AG20443 (cell line): Measurements from ENCODE around the gene SPAG6.

ENCODE experiments used
- DNase-seq: peaks from one replicate; pipeline ENCODE4 v3.0.0; 2012; ENCODE audit warnings: low spot score, mixed read lengths

SPAG6 gene

GRCh38 chr10:22460531-22461403, 115.5 kb downstream of the SPAG6 start:
- DNase-seq: no peak

- DNase-seq: peak; percentile 29
Measured at GRCh38 chr10:22461891-22462290, 116.6 kb downstream of the SPAG6 start.

GRCh38 chr10:22463255-22463654, 118.0 kb downstream of the SPAG6 start:
- DNase-seq: no peak

- no peak for DNase-seq
Measured at GRCh38 chr10:22464966-22465629, 119.8 kb downstream of the SPAG6 start.

- no peak for DNase-seq
Measured at GRCh38 chr10:22466763-22467334, 121.6 kb downstream of the SPAG6 start.
